ENCODE data around the gene C13orf46. TPM values are rescaled to one million over a fixed set of nuclear protein-coding genes. Genes with fewer than 3 reads are reported as not detected.

Gene C13orf46
- polyA plus RNA-seq, 1 donor (not counting 4 experiments of a cell fraction or from before 2014, with no cell fraction given), result not detected

DNA sequence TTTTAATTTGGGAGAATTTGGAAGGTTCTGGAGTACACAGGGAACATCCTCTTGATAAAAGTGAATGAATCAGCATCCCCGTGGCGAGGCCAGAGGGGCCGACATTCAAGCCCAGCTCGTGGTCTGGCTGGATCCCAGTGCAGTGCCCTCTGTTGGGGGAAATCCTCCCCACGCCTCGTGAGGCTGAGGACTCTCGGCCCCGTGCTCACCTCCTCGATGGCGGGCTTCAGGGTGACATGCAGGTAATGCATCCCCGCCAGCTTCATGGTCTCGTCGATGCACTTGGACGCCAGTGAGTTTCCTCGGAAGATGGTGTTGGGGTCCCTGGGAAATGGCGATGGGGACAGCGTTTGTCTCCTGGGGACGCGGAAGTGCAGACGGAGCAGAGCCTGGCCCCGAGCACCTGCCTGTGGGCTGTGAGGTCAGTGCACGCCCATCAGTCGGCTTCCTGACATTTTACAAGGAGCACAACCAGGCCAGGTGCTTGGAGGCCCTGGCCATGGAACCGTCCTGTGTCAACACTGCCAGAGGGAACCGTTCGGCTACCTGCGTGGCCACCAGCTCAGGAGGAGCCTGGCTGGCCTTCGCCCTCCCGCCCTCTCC is 43.3 kb upstream of the C13orf46 start:
- no peaks in the 10 kb centered on the region for H3K9me3 ChIP-seq (ENCODE audit: control insufficient read depth, low read depth, low read length)
- no peaks in the 10 kb centered on the region for H3K79me2 ChIP-seq (ENCODE audit: control insufficient read depth, insufficient read depth, low read length)
- dilution Hi-C loops (cut with MboI; ENCODE audit: extremely low pct_ligation_motif_present, low sequenced_read_pairs), result no loop called here
- no peak overlapping the region for H3K9ac ChIP-seq (ENCODE audit: control insufficient read depth, extremely low read depth, insufficient read depth, low read length)
- H3K4me2 ChIP-seq (ENCODE audit: control insufficient read depth, extremely low read depth, insufficient read depth, low read depth, low read length), result no peak overlapping the region
- H3K4me3 ChIP-seq (ENCODE audit: control insufficient read depth in 2 of 3, extremely low read depth in 1 of 3, insufficient read depth in 2 of 3, low read depth in 1 of 3, low read length in 3 of 3), result no peak overlapping the region
- no peak for FAIRE-seq
- H3K9me1 ChIP-seq (ENCODE audit: control insufficient read depth, extremely low read depth, insufficient read depth, low read length), result no peaks in the 10 kb centered on the region
- no peaks in the 10 kb centered on the region for H3K27me3 ChIP-seq (ENCODE audit: control insufficient read depth, extremely low read depth, insufficient read depth, low read length)
- H3K4me1 ChIP-seq (ENCODE audit: control insufficient read depth, extremely low read depth, insufficient read depth, low read length), result peaks cover 9% of the 10 kb centered on the region
- H3K36me3 ChIP-seq (ENCODE audit: control insufficient read depth in 2 of 2, extremely low read depth in 1 of 2, insufficient read depth in 2 of 2, low read length in 2 of 2), result peaks cover 0 to 1% of the 10 kb centered on the region in 2 experiments
- H3K27ac ChIP-seq (ENCODE audit: control insufficient read depth, insufficient read depth, low read length), result no peak overlapping the region
- peaks cover 3% of the 10 kb centered on the region for H4K20me1 ChIP-seq (ENCODE audit: control insufficient read depth, extremely low read depth, insufficient read depth, low read length)
- no peak for DNase-seq (ENCODE audit: low read depth, low spot score)
- TF ChIP-seq, protein P1, sequence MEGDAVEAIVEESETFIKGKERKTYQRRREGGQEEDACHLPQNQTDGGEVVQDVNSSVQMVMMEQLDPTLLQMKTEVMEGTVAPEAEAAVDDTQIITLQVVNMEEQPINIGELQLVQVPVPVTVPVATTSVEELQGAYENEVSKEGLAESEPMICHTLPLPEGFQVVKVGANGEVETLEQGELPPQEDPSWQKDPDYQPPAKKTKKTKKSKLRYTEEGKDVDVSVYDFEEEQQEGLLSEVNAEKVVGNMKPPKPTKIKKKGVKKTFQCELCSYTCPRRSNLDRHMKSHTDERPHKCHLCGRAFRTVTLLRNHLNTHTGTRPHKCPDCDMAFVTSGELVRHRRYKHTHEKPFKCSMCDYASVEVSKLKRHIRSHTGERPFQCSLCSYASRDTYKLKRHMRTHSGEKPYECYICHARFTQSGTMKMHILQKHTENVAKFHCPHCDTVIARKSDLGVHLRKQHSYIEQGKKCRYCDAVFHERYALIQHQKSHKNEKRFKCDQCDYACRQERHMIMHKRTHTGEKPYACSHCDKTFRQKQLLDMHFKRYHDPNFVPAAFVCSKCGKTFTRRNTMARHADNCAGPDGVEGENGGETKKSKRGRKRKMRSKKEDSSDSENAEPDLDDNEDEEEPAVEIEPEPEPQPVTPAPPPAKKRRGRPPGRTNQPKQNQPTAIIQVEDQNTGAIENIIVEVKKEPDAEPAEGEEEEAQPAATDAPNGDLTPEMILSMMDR (optimal IDR thresholded peaks at IDR 0.05 in 1 of 3, IDR thresholded peaks at IDR 0.05 in 1 of 3, conservative IDR thresholded peaks at IDR 0.05 in 1 of 3; ENCODE audit: extremely low read depth in 1 of 3, insufficient read depth in 2 of 3, low read length in 3 of 3), result peak in 1 of 3 experiments; percentile 13
- no peak for TF ChIP-seq EZH2 (IDR thresholded peaks at IDR 0.05; ENCODE audit: low read length)
- H2AFZ ChIP-seq (ENCODE audit: control insufficient read depth, low read length), result no peak overlapping the region

DNA sequence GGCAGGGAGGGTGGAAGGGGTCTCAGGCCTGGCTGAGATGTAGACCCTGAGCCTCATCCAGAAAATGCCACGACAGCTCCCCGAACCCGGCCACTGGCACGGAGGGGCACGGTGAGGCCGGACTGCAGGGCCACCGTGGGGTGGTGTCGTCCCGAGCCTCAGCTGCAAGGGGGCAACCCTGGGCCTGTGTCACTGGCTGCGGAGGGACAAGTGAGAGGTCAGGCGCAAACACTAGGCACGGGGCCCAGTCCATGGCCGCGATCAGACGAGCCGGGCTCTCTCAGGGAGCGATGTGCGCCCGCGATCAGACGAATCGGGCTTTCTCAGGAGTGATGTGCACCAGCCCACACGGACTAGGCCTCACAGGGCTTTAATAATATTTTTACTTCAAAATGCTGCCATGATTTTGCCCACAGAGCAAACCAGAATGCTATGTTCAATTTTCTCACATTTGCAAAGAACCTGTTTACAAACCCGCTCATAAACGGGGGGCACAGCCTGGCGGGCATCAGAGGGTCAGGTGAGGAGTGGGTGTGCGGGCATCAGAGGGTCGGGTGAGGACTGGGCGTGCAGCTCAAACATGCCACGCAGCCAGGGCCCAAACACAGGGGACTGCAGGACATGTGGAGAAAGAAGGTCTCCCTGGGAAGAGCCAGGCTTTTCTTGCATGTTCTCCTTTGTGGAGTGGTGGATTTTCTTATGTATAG is 42.6 kb upstream of the C13orf46 start:
- DNase-seq (ENCODE audit: low read depth, low spot score) (no peak), FAIRE-seq (no peak)
- dilution Hi-C loops (cut with MboI; ENCODE audit: extremely low pct_ligation_motif_present, low sequenced_read_pairs), result no loop called here
- H4K20me1 ChIP-seq (ENCODE audit: control insufficient read depth, extremely low read depth, insufficient read depth, low read length), result peaks cover 3% of the 10 kb centered on the region
- H3K4me3 ChIP-seq (ENCODE audit: control insufficient read depth in 2 of 3, extremely low read depth in 1 of 3, insufficient read depth in 2 of 3, low read depth in 1 of 3, low read length in 3 of 3), result no peak overlapping the region
- TF ChIP-seq, protein P1 (optimal IDR thresholded peaks at IDR 0.05 in 1 of 3, IDR thresholded peaks at IDR 0.05 in 1 of 3, conservative IDR thresholded peaks at IDR 0.05 in 1 of 3; ENCODE audit: extremely low read depth in 1 of 3, insufficient read depth in 2 of 3, low read length in 3 of 3), result no peak
- no peak for TF ChIP-seq EZH2 (IDR thresholded peaks at IDR 0.05; ENCODE audit: low read length)
- no peaks in the 10 kb centered on the region for H3K9me3 ChIP-seq (ENCODE audit: control insufficient read depth, low read depth, low read length)
- H3K27ac ChIP-seq (ENCODE audit: control insufficient read depth, insufficient read depth, low read length), result no peak overlapping the region
- H3K9me1 ChIP-seq (ENCODE audit: control insufficient read depth, extremely low read depth, insufficient read depth, low read length), result no peaks in the 10 kb centered on the region
- peaks cover 0 to 1% of the 10 kb centered on the region in 2 experiments for H3K36me3 ChIP-seq (ENCODE audit: control insufficient read depth in 2 of 2, extremely low read depth in 1 of 2, insufficient read depth in 2 of 2, low read length in 2 of 2)
- H3K79me2 ChIP-seq (ENCODE audit: control insufficient read depth, insufficient read depth, low read length), result no peaks in the 10 kb centered on the region
- H3K4me1 ChIP-seq (ENCODE audit: control insufficient read depth, extremely low read depth, insufficient read depth, low read length), result peaks cover 9% of the 10 kb centered on the region
- H3K4me2 ChIP-seq (ENCODE audit: control insufficient read depth, extremely low read depth, insufficient read depth, low read depth, low read length), result no peak overlapping the region
- H2AFZ ChIP-seq (ENCODE audit: control insufficient read depth, low read length), result no peak overlapping the region
- no peaks in the 10 kb centered on the region for H3K27me3 ChIP-seq (ENCODE audit: control insufficient read depth, extremely low read depth, insufficient read depth, low read length)
- H3K9ac ChIP-seq (ENCODE audit: control insufficient read depth, extremely low read depth, insufficient read depth, low read length), result no peak overlapping the region
